Esophagus mucosa (tissue), 1 donor: Measurements from ENCODE around the gene C11orf16. TPM values are rescaled to one million over a fixed set of nuclear protein-coding genes. Genes with fewer than 3 reads are reported as not detected.
"Not testable (repeated sequence)": the region's sequence is repeated elsewhere in the genome, so short reads cannot be mapped to it uniquely, and the experiment has no call there.

Experiments used
- ATAC-seq: fragments of 200-7000 bp; cut with Tn5 transposase; one replicate; pipeline ENCODE4 v1.9.1; 2020
- total RNA-seq: library from RNA; stranded (reverse); gene quantifications from one replicate; pipeline ENCODE4 v1.2.4, GENCODE V29; 2023
- donor health status: DM: yes; HTN: yes; CAD: no.

C11orf16 gene
- total RNA-seq, result not detected

DNA sequence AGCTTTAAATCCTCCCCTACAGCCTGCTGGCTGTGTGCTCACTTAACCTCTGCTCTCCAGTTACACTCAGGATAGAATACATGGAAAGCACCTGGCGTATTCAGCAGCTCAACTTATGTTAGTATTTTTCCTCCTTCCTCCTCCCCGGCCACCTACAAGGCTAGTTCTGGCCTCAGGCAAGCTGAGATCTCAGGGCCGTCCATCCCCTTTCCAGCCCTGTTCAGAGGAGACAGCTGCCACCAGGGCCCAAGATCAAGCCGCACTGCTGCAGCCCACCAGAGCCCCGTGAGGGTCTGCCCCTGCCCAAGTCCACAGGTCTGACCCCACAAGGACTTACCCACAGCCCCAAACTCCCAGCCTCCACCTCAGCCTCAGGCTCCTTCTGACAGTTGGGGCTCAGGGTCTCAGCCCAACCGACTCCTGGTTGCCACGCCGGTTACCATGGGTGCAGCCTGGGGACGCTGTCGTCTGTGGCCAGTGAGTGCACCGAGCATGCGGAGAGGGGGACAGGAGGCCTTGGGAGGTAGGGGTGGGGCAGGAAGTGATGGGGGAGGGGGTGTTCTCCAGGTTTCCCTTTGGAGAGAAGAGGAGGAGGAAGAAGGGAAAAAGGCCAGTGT is at the start of gene C11orf16:
Gene C11orf16, minus strand, starts transcription at position 384 of the 617 bp plus-strand sequence. CDS start 639 bp downstream, outside the sequence.
- no peak for ATAC-seq

DNA sequence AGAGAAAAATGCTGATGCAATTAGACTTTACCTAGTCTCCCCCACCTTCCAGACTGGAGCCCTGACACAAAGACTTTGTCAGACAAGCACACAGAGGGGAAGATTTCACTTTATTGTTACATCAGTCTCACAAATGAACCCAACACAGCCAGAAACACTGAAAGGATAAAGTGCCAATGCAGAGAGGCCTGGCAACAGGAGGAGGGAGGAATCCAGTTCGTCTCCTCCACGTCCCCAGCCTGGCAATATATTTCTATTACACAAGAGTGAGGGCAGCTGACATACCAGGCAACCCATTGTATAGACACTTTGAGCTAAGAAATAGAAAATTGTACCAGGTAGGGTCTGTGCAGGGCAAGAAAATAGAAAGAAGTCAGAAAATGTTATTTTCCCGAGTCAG is 47.7 kb upstream of the C11orf16 start:
- ATAC-seq, result no peak

- ATAC-seq, result not testable (repeated sequence)
Observed at GRCh38 chr11:8979365-8979764, 46.6 kb upstream of the C11orf16 start.

GRCh38 chr11:8973121-8973520 is 40.4 kb upstream of the C11orf16 start:
- ATAC-seq, result no peak

- no peak for ATAC-seq
Observed at GRCh38 chr11:8971924-8972316, 39.2 kb upstream of the C11orf16 start.

DNA sequence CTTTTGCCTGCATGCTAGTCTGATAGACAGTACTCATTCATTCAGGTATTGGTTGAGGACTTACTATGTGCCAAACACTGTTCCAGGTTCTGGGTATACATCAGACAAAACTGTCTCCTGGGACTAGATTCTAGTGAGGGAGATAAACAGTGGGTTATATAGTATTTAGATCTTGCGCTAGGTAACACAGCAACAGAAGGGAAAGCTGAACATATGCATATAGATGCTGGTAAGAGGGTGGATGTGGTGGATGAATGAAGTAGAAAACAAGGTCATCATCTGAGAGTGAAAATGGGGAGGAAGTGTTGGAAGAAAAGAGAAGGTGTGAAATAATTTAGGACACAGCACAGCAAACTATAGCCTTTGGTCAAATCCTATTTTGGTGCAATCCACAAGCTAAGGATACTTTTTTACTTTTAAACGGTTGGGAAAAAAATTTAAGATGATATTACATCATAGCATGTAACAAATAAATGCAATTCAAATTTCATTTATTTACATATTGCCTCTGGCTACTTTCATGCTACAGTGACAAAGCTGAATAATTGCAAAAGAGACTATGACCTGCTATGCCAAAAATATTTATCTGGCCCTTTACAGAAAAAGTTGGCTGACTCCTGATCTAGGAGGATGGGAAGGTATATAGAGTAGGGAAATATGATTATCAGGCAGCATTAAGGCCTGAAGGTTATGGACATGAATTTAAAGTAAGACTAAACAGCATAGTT is 38.6 kb upstream of the C11orf16 start:
- no peak for ATAC-seq

GRCh38 chr11:8967184-8967583 is 34.4 kb upstream of the C11orf16 start:
- no peak for ATAC-seq

- ATAC-seq, result peak; percentile 95
Observed at GRCh38 chr11:8964324-8965320, 31.9 kb upstream of the C11orf16 start, which contains the start of gene TMEM9B. Gene TMEM9B (minus strand): TSS chr11:8964442. CDS start chr11:8964313, 129 bp downstream.

GRCh38 chr11:8963569-8964323 is 31.0 kb upstream of the C11orf16 start:
- ATAC-seq, result peak; percentile 85

DNA sequence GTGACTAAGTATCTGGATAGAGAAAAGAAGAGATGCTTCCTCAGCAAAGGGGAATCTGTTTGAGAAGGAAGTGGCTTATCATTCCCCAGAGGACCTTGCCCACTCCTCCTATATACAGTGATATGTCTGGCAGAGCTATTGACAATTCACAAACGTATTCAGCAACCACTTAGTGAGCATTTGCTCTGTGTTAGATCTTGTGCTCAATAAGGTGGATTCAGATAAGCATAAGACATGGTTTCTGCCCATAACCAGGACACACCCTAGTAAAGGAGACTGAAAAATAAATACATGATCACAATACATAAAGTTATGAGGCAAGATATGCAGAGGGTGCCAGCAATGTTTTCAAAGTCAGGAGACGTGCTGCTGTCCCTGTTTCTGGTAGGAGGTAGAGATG is 30.1 kb upstream of the C11orf16 start:
- ATAC-seq, result no peak

DNA sequence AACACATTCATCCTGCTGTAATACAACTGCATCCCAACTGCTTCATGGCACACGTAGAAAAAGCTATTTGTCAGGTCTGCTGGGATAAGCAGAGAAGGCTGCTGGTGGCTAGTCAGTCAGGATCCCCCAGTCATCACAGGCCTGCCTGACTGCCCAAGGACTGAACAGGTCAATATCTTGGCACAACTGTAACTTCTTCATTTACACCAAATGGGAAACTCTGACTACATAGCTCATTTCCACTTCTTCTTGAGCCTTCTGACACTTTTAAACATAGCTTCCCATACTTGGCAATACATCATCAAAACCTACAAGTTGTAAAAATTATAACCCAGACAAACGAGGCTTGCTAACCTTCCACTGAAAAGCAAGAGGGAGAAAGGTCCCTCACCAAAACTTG is 28.7 kb upstream of the C11orf16 start:
- ATAC-seq, result no peak

DNA sequence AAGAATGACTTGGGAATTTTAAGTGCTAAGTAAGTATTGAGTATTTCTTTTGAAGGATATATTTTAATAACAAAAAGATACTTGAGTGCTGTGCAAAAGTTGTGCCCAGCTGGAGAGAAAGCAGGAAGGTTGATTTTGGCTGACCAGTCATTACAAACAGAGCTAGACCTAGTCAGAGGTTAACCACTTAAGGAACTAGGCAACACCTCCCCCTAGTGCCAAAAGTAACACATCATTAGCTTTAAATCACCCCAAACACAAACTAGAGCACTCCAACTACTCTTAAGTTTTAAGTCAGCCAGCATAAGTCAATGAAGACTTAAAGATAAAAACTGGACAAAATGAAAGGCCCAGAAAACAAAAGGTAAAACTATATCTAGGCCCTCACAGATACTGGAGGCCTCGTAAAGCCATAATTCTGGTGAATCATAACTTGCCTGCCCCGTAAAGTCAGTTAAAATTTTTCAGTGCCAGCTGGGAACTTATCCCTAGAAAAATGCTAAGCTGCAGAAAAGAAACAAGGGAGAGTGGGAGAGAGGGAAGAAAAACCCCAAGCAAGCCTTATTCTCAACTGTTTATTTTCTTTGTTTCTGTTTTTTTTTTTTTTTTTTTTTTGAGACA is 26.9 kb upstream of the C11orf16 start:
- no peak for ATAC-seq

GRCh38 chr11:8956860-8957259 is 24.1 kb upstream of the C11orf16 start:
- no peak for ATAC-seq

- ATAC-seq, result no peak
Observed at GRCh38 chr11:8948886-8949285, 16.1 kb upstream of the C11orf16 start.

GRCh38 chr11:8947230-8947943 is 14.6 kb upstream of the C11orf16 start:
- ATAC-seq, result no peak

GRCh38 chr11:8942518-8943066 is 9.8 kb upstream of the C11orf16 start, which contains the start of gene ASCL3:
Gene ASCL3 (minus strand): TSS chr11:8943016. CDS start chr11:8938161, 4,855 bp downstream.
- no peak for ATAC-seq

- ATAC-seq, result no peak
Observed at GRCh38 chr11:8941341-8942103, 8.8 kb upstream of the C11orf16 start.

DNA sequence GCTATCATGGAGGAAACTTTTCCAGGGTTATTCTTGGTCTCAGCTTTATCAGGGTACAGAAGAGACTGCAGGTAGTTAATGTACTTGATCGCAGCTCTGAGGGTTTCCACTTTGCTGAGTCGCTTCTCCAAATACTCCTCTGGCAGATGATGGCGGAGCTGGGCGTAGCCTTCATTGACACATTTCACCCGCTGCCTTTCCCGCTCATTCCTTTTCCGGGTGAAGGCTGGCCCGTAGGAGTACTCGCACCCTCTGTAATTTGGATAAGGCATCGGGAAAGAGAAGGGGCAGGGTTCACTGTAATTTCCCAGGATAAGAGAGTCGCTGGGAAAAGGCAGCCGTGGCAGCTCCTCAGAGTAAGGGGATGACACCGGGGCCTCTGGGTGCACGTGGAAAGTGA is 4.9 kb upstream of the C11orf16 start:
- no peak for ATAC-seq

DNA sequence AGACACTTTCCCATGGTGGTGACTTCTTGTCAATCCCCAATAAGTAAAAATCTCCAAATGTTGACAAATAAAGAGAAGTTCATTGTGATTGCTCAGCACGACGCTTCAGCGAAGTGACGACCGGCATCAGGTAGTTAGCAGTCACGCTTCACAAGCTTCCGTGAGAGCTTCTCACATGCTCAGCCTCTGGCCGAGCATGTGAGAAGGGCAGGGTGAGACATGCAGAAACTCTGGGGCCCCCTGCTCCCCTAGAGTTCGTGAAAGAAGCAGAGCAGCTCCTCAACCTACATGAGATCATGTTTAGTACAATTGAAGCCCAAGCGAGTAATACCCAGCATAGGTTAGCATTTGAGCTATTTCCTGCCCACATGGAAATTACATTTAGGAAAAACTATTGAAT is 4.4 kb upstream of the C11orf16 start:
- ATAC-seq, result peak; percentile 40

- not testable (repeated sequence) for ATAC-seq
Observed at GRCh38 chr11:8935789-8936188, 3.0 kb upstream of the C11orf16 start.
